ENCODE results near the gene EML4. TPM values are rescaled to one million over a fixed set of nuclear protein-coding genes. Genes with fewer than 3 reads are reported as not detected.

The EML4 gene
- total and polyA plus RNA-seq, 10 of the 15 experiments (the other 5 are each of a cell fraction or from before 2014, with no cell fraction given): 23.1 to 91.3 (median 77.4) TPM

DNA sequence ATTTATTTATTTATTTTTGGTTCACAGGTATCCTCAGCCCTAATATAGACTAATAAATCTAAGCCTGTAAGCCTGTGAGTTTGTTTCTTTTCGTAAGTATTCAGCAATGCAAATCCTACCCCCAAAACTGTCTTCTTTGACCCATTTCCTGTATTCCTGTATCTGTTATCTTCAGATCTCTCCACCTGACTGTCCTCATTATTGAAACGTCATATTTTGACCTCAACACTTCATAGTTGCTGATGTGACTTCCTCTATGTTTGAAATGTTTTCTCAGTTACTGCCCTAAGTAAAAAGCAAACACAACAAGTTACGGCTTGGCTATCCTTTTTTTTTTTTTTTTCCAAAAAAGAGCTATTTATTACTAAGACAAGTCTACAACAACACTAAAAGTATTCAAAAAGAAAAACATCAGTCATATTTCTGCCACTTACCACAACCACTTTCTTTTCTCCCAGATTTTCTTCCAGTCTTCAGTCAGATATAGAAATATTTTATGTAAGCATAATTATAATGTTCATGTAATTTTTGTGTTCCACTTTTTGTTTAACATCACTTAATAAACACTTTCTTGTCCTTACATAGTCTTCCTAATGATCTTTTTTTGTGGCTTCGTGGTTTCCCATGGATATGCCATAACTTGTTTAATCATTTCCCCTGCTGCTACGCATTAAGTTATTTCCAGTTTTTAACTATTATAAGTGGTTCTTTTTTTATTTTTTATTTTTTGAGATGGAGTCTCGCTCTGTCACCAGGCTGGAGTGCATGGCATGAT, 45.0 kb upstream of the EML4 start:
- Histone ChIP-seq H3K27me3 (replicated peaks in 1 of 2; ENCODE audit: control insufficient read depth in 2 of 2, insufficient read depth in 2 of 2, low read length in 1 of 2) (no peaks in the 10 kb centered on the region), H4K20me1 (ENCODE audit: control insufficient read depth, insufficient read depth) (no peaks in the 10 kb centered on the region), H2AFZ (ENCODE audit: control insufficient read depth, low read depth, low read length) (peak overlapping the region; percentile 58), H3K4me3 (no peak overlapping the region), H3K36me3 (ENCODE audit: control insufficient read depth in 2 of 2, insufficient read depth in 2 of 2, low read length in 1 of 2) (no peaks in the 10 kb centered on the region), H3K79me2 (ENCODE audit: control insufficient read depth, insufficient read depth, low read length) (no peaks in the 10 kb centered on the region), H3K4me2 (ENCODE audit: control insufficient read depth, insufficient read depth) (peak overlapping the region; percentile 76), H3K9ac (ENCODE audit: control insufficient read depth, insufficient read depth, low read length) (no peak overlapping the region), H3K9me3 (replicated peaks; ENCODE audit: control insufficient read depth, insufficient read depth, low read length) (no peaks in the 10 kb centered on the region; the same call in 1 of the 3 replicates), H3K27ac (ENCODE audit: control insufficient read depth, insufficient read depth) (peak overlapping the region; percentile 61), H3K4me1 (ENCODE audit: control insufficient read depth, insufficient read depth, low read length) (peaks cover 51% of the 10 kb centered on the region)
- ChIA-PET CTCF (interaction anchor here (1.2 to 3.9 kb wide), 6 partner anchors 12 to 74 kb away, joined by 3 to 22 read pairs (median 6); no protein-coding TSS in a partner anchor), SMC1A (ENCODE audit: uncharacterized antibody, unreplicated experiment) (interaction anchor here (0.9 to 7.2 kb wide), 11 partner anchors 8 to 114 kb away, joined by 3 to 87 read pairs (median 6); no protein-coding TSS in a partner anchor), POLR2A (interaction anchor here (0.6 to 6.6 kb wide), 8 partner anchors 9 to 409 kb away, joined by 3 to 45 read pairs (median 4); no protein-coding TSS in a partner anchor), RAD21 (ENCODE audit: unreplicated experiment) (interaction anchor here (1.1 to 6.2 kb wide), 4 partner anchors 10 to 48 kb away, joined by 3 to 41 read pairs (median 22); no protein-coding TSS in a partner anchor)
- intact Hi-C loops (cut with micrococcal nuclease; ENCODE audit: unreplicated experiment) (no loop called here), in situ Hi-C loops (cut with MboI) (no loop called here)
- peak; percentile 68 for DNase-seq (ENCODE audit: low read depth, low spot score)
- BruUV-seq (replicated peaks): no TSS peak
- no peak for FAIRE-seq
- ATAC-seq: peak; percentile 71
- WGBS (ENCODE audit: insufficient coverage, insufficient replicate concordance, low lambda C conversion rate, missing lambda C conversion rate): 47% methylated on average over 6 of the region's 6 CpGs
- peak; percentile 62; the same call in 1 of the 2 replicates for TF ChIP-seq NFIC (IDR thresholded peaks at IDR 0.05; ENCODE audit: low read depth, low read length)
- no peak for TF ChIP-seq HDAC6 (IDR thresholded peaks at IDR 0.05; ENCODE audit: unreplicated experiment)
- TF ChIP-seq CHD2 (IDR thresholded peaks at IDR 0.05; ENCODE audit: borderline replicate concordance, low read depth, low read length): no peak
- no peak for TF ChIP-seq PML (IDR thresholded peaks at IDR 0.05; ENCODE audit: low read length)
- no peak for TF ChIP-seq YBX1 (IDR thresholded peaks at IDR 0.05)
- peak in 1 of 2 experiments; percentile 11; a peak in 1 of 4 replicates for TF ChIP-seq BHLHE40 (IDR thresholded peaks at IDR 0.05; ENCODE audit: borderline replicate concordance in 1 of 2, low read depth in 2 of 2, low read length in 1 of 2)
- peak; percentile 52 for TF ChIP-seq ATF2 (IDR thresholded peaks at IDR 0.05; ENCODE audit: low read length)
- TF ChIP-seq MTA2 (IDR thresholded peaks at IDR 0.05; ENCODE audit: low read depth): peak; percentile 74
- TF ChIP-seq, protein P1, sequence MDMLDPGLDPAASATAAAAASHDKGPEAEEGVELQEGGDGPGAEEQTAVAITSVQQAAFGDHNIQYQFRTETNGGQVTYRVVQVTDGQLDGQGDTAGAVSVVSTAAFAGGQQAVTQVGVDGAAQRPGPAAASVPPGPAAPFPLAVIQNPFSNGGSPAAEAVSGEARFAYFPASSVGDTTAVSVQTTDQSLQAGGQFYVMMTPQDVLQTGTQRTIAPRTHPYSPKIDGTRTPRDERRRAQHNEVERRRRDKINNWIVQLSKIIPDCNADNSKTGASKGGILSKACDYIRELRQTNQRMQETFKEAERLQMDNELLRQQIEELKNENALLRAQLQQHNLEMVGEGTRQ (IDR thresholded peaks at IDR 0.05; ENCODE audit: borderline replicate concordance, low read depth, low read length): no peak; the same call in 1 of the 2 replicates
- TF ChIP-seq RFX5 (IDR thresholded peaks at IDR 0.05; ENCODE audit: low read depth, low read length): no peak
- TF ChIP-seq SMAD1 (IDR thresholded peaks at IDR 0.05; ENCODE audit: low read depth, partially characterized antibody): no peak
- TF ChIP-seq, protein P2, sequence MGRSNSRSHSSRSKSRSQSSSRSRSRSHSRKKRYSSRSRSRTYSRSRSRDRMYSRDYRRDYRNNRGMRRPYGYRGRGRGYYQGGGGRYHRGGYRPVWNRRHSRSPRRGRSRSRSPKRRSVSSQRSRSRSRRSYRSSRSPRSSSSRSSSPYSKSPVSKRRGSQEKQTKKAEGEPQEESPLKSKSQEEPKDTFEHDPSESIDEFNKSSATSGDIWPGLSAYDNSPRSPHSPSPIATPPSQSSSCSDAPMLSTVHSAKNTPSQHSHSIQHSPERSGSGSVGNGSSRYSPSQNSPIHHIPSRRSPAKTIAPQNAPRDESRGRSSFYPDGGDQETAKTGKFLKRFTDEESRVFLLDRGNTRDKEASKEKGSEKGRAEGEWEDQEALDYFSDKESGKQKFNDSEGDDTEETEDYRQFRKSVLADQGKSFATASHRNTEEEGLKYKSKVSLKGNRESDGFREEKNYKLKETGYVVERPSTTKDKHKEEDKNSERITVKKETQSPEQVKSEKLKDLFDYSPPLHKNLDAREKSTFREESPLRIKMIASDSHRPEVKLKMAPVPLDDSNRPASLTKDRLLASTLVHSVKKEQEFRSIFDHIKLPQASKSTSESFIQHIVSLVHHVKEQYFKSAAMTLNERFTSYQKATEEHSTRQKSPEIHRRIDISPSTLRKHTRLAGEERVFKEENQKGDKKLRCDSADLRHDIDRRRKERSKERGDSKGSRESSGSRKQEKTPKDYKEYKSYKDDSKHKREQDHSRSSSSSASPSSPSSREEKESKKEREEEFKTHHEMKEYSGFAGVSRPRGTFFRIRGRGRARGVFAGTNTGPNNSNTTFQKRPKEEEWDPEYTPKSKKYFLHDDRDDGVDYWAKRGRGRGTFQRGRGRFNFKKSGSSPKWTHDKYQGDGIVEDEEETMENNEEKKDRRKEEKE (IDR thresholded peaks at IDR 0.05): no peak
- no peak for TF ChIP-seq KDM1A (IDR thresholded peaks at IDR 0.05; ENCODE audit: borderline replicate concordance)
- TF ChIP-seq CREB1 (IDR thresholded peaks at IDR 0.05; ENCODE audit: low read depth): peak; percentile 95
